ENCODE data around the gene GPR85. TPM values are rescaled to one million over a fixed set of nuclear protein-coding genes. Genes with fewer than 3 reads are reported as not detected.
"Not testable (repeated sequence)": the region's sequence is repeated elsewhere in the genome, so short reads cannot be mapped to it uniquely, and the experiment has no call there.

The GPR85 gene, protein sequence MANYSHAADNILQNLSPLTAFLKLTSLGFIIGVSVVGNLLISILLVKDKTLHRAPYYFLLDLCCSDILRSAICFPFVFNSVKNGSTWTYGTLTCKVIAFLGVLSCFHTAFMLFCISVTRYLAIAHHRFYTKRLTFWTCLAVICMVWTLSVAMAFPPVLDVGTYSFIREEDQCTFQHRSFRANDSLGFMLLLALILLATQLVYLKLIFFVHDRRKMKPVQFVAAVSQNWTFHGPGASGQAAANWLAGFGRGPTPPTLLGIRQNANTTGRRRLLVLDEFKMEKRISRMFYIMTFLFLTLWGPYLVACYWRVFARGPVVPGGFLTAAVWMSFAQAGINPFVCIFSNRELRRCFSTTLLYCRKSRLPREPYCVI
- total RNA-seq = 1 to 10 TPM; 3.2 to 4.0 (median 3.6) TPM
- 4.4 TPM for polyA plus RNA-seq
- long read RNA-seq, donor 1, partial matches to known transcripts = 0 of 4 reads
- long read RNA-seq, donor 1, other reads (novel, unspliced or antisense) = 1 of 4 reads
- long read RNA-seq, donor 2, partial matches to known transcripts = 0 of 2 reads
- long read RNA-seq, donor 2, other reads (novel, unspliced or antisense) = 0 of 2 reads
- long read RNA-seq, donor 3, partial matches to known transcripts = 0 of 2 reads
- long read RNA-seq, donor 3, other reads (novel, unspliced or antisense) = 1 of 2 reads
- long read RNA-seq, donor 4 = 0 reads

DNA sequence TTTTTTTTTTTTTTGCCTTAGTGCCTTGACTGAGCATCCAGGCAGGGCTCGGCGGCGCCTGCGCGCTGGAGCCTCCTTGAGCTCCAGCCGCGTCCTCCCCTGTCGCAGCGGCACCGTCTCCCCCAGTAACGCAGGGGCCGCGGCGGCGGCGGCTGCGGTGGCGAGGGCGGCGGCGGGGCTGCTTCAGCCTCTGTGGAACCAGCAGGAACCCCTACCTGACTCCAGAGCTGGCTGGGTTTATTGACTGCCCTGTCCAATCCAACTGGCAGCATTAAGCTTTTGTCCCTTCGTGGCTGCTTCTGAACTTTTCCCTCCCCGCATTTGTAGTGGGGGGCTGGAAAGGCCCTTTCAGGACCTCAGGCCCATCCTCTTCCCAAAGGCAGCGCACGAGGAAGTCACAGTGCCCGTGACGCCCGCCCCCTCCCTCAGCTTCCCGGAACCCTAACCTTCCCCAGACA, at the start of gene GPR85:
TSS of gene GPR85 (minus strand) at position 397 of the 458 bp plus-strand sequence. CDS start 2,106 bp downstream, outside the sequence.
- intact Hi-C loops (cut with DNase I) = no loop called here
- no peaks in the 10 kb centered on the region for H3K4me1 ChIP-seq (ENCODE audit: control insufficient read depth, insufficient read depth, low read length)
- peak within 1 kb of the TSS; percentile 46 for H3K27ac ChIP-seq (ENCODE audit: low read length)
- under 1% methylated on average over 29 of the region's 29 CpGs for WGBS
- peak within 1 kb of the TSS; percentile 82 for H3K4me3 ChIP-seq (ENCODE audit: low read length)
- ATAC-seq (peak; percentile 95 to 96), DNase-seq (peak; percentile 75 to 87 (median 83))
- H3K27me3 ChIP-seq (ENCODE audit: control insufficient read depth, insufficient read depth) = no peaks in the 10 kb centered on the region
- H3K9me3 ChIP-seq (ENCODE audit: control insufficient read depth, low read length) = no peaks in the 10 kb centered on the region

DNA sequence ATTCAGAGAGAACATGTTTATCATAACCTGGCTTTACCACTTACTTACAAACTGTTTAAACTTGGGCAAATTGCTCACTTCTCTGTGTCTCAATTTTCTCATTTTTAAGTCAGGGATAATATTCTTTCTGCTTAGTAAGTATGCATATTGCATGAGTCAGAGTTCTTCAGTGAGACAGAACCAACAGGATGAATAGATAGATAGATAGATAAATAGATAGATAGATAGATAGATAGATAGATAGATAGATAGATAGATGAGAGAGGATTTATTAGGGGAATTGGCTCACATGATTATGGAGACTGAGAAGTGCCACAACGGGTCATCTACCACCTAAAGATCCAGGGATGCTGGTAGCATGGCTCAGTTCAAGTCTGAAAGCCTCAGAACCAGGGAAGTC, 47.4 kb upstream of the GPR85 start:
- Histone ChIP-seq H3K4me3 (ENCODE audit: low read length) (no peak overlapping the region), H3K4me1 (ENCODE audit: control insufficient read depth, insufficient read depth, low read length) (no peaks in the 10 kb centered on the region), H3K27me3 (ENCODE audit: control insufficient read depth, insufficient read depth) (no peaks in the 10 kb centered on the region), H3K27ac (ENCODE audit: low read length) (no peak overlapping the region), H3K9me3 (ENCODE audit: control insufficient read depth, low read length) (no peaks in the 10 kb centered on the region)
- intact Hi-C loops (cut with DNase I) = no loop called here
- 80% methylated on average over 1 of the region's 1 CpG for WGBS
- DNase-seq = no peak
- no peak for ATAC-seq

DNA sequence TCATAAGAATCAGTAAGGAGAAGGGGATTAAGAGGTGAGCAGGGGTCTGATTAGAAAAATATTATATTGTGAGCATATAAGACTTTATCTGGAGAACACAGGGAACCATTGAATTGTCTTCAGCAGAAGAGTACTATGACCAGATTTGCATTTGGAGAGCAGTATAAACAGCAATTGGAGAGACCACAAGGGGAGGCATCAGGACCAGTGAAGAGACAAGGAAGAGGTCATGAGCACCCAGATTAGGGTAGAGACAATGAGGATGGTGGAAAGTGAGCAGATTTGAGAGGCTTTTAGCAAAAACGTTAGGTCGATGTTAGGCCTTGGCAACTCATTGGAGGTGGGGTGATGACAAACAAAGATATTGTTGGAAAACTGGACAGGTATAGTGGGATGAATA, 44.7 kb upstream of the GPR85 start:
- 83% methylated on average over 2 of the region's 2 CpGs for WGBS
- H3K4me3 ChIP-seq (ENCODE audit: low read length) = no peak overlapping the region
- DNase-seq (no peak), ATAC-seq (no peak)
- H3K4me1 ChIP-seq (ENCODE audit: control insufficient read depth, insufficient read depth, low read length) = no peaks in the 10 kb centered on the region
- intact Hi-C loops (cut with DNase I) = no loop called here
- H3K27ac ChIP-seq (ENCODE audit: low read length) = no peak overlapping the region
- no peaks in the 10 kb centered on the region for H3K9me3 ChIP-seq (ENCODE audit: control insufficient read depth, low read length)
- no peaks in the 10 kb centered on the region for H3K27me3 ChIP-seq (ENCODE audit: control insufficient read depth, insufficient read depth)

DNA sequence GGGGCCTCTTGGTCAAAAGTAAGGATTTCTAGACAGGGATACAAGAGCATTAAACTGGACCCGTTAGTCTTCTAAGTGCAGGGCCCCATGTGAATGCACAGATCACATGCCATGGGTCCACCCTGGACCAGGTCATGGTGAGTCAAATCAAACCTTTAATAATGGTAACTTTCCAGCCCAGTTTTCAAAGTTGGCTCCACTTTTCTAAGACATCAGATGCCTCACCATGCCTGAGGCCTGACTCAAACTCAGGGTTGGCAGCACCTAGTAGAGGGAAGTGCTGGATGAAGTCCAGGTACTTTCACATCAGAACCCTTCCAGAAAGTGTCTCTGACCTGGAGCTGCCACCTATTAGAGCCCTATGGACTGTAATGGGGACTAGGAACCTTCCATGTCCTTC, 41.4 kb upstream of the GPR85 start:
- intact Hi-C loops (cut with DNase I) = no loop called here

DNA sequence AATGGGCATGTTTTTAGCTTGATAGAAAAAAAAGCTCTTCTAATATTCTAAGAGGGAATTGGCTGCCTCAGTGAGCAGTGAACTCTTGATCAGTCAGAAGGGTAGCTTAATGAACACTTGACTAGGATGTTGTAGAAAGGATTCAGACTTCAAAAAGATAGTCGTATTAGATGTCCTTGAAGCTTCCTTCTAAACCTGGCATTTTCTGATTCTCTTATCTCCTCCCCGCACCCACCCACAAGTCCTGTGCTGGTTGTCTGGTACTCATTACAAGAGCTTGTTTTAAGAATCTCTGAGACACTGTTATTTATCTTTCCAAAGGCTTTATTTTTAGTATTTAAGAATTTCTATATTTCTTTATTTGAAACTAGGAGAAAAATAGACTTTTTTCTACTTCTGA, 39.1 kb upstream of the GPR85 start:
- no peak overlapping the region for H3K4me3 ChIP-seq (ENCODE audit: low read length)
- no peaks in the 10 kb centered on the region for H3K27me3 ChIP-seq (ENCODE audit: control insufficient read depth, insufficient read depth)
- ATAC-seq (no peak), DNase-seq (no peak)
- no peak overlapping the region for H3K27ac ChIP-seq (ENCODE audit: low read length)
- no peaks in the 10 kb centered on the region for H3K4me1 ChIP-seq (ENCODE audit: control insufficient read depth, insufficient read depth, low read length)
- H3K9me3 ChIP-seq (ENCODE audit: control insufficient read depth, low read length) = no peaks in the 10 kb centered on the region
- intact Hi-C loops (cut with DNase I) = no loop called here
- WGBS = 58% methylated on average over 2 of the region's 2 CpGs

More for the DNA sequence above, 41.4 kb upstream of the GPR85 start:
- H3K4me3 ChIP-seq (ENCODE audit: low read length) = no peak overlapping the region
- no peaks in the 10 kb centered on the region for H3K9me3 ChIP-seq (ENCODE audit: control insufficient read depth, low read length)
- WGBS = 92% methylated on average over 1 of the region's 1 CpG
- ATAC-seq (no peak), DNase-seq (no peak)
- no peaks in the 10 kb centered on the region for H3K4me1 ChIP-seq (ENCODE audit: control insufficient read depth, insufficient read depth, low read length)
- H3K27ac ChIP-seq (ENCODE audit: low read length) = no peak overlapping the region
- H3K27me3 ChIP-seq (ENCODE audit: control insufficient read depth, insufficient read depth) = no peaks in the 10 kb centered on the region

DNA sequence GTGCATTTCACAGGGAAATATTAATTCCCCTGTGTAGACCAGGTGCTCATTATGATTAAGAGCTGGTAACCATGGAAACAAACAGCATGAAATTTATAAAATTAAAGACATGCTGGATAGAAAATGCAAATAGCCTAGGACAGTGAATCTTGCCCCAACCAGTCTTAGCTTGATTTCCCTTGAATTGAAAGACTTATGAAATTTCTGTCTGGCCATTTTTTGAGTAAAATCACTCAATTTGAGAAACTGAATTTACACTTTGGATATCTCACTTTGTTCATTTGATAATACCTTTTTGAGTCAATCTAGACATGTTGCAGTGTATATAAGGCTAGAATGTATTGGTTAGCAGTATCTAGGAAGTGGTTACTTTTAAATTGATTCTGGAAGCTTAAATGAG, 36.1 kb upstream of the GPR85 start:
- no peaks in the 10 kb centered on the region for H3K9me3 ChIP-seq (ENCODE audit: control insufficient read depth, low read length)
- H3K27me3 ChIP-seq (ENCODE audit: control insufficient read depth, insufficient read depth) = no peaks in the 10 kb centered on the region
- ATAC-seq (no peak), DNase-seq (no peak)
- H3K27ac ChIP-seq (ENCODE audit: low read length) = no peak overlapping the region
- intact Hi-C loops (cut with DNase I) = no loop called here
- H3K4me1 ChIP-seq (ENCODE audit: control insufficient read depth, insufficient read depth, low read length) = no peaks in the 10 kb centered on the region
- no peak overlapping the region for H3K4me3 ChIP-seq (ENCODE audit: low read length)

DNA sequence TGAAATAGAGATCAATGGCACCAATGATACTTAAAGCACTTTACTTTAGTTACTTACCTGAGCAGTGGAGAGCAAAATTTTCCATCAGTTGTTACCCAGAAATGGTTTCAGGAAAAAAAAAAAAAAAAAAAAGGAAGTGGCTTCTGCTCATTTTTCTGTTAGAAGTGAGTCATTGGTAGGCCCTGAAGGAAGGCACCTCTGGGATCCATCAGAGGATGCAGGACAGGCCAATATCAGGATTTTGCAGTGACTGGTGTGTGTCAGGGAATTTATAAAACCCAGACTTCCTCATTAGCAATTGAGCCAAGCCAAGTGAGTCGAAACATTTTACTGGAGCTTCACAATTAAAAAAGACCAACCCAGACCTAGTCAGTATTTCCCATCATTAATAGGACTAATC, 34.0 kb upstream of the GPR85 start:
- Histone ChIP-seq H3K9me3 (ENCODE audit: control insufficient read depth, low read length) (no peaks in the 10 kb centered on the region), H3K4me1 (ENCODE audit: control insufficient read depth, insufficient read depth, low read length) (no peaks in the 10 kb centered on the region), H3K4me3 (ENCODE audit: low read length) (no peak overlapping the region), H3K27me3 (ENCODE audit: control insufficient read depth, insufficient read depth) (no peaks in the 10 kb centered on the region), H3K27ac (ENCODE audit: low read length) (no peak overlapping the region)
- ATAC-seq = no peak
- WGBS = 66% methylated on average over 1 of the region's 1 CpG
- DNase-seq = no peak
- intact Hi-C loops (cut with DNase I) = no loop called here

DNA sequence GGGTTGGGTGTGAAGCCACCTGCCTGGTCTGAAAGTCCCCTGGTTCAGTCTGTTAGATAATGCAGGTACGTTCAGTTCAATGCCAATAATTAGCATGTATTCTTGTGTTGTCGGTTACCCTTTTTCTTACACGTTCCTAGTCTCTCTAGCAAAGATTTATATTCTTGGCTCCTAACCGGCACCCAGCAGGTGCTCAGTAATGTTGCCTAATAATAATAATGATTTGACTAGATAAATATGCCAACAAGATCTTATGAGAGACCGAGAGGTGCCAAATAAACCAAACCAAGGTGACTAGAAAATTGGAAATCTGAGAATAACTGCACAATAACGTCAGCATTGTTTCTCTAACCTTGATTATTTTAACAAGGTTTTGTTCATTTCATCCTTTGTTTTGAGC, 32.8 kb upstream of the GPR85 start:
- ATAC-seq (no peak), DNase-seq (no peak)
- intact Hi-C loops (cut with DNase I) = loop anchor here in 1 of 4 donors (10.0 kb wide), 1 partner anchor 95 kb away; no protein-coding TSS in a partner anchor
- H3K9me3 ChIP-seq (ENCODE audit: control insufficient read depth, low read length) = no peaks in the 10 kb centered on the region
- 87% methylated on average over 6 of the region's 6 CpGs for WGBS
- no peak overlapping the region for H3K4me3 ChIP-seq (ENCODE audit: low read length)
- no peaks in the 10 kb centered on the region for H3K4me1 ChIP-seq (ENCODE audit: control insufficient read depth, insufficient read depth, low read length)
- no peak overlapping the region for H3K27ac ChIP-seq (ENCODE audit: low read length)
- H3K27me3 ChIP-seq (ENCODE audit: control insufficient read depth, insufficient read depth) = no peaks in the 10 kb centered on the region

DNA sequence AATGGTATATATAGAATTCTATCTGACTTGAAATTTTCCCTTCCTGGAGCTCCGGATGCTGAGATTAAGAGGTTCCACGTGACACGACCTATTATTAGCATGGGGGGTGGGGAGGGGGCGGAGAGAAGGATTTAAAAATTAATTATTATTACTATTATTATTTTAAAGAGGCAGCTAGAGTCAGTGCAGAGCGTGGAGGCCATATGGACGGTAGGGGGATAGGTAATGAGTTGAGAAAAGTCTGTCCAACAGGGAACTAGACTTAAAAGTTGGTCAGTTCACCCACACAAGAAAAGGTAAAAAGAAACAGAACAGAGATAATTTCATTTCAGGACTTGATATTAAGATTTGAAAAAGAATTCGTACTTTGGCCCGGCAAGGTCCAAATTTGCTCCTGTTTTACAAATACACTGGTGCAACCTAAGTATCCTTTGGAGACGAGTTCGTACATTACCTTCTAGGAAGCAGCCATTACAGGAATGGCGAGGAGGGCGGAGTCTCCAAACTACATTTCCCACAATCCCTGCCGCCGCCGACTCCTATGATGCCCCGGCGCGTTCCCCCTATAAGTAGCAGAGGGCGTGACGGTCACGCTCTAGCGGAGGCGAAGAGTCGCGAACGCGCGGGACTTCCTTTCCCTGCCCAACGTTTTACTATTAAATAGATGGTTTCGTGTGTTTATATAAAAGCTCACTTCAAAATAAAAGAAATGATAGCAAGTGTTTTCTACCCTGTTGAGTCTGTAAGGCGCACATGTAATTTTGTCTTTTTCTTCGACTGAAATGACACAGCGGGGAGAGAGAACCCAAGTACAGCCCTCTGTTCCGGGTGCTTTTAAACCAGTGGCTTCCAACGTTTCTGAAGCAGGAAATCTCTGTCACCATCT, 31.7 kb upstream of the GPR85 start, which contains the start of gene SMIM30:
TSS of gene SMIM30 (minus strand) at position 481 of the 886 bp plus-strand sequence. CDS start 976 bp downstream, outside the sequence.
- intact Hi-C loops (cut with DNase I) = loop anchor here in 1 of 4 donors (10.0 kb wide), 1 partner anchor 94 kb away; no protein-coding TSS in a partner anchor
- DNase-seq (peak; percentile 94 to 97 (median 96)), ATAC-seq (peak; percentile 100)
- Histone ChIP-seq H3K4me3 (ENCODE audit: low read length) (peak within 1 kb of the TSS; percentile 98), H3K27ac (ENCODE audit: low read length) (peak within 1 kb of the TSS; percentile 51), H3K27me3 (ENCODE audit: control insufficient read depth, insufficient read depth) (no peaks in the 10 kb centered on the region), H3K4me1 (ENCODE audit: control insufficient read depth, insufficient read depth, low read length) (no peaks in the 10 kb centered on the region), H3K9me3 (ENCODE audit: control insufficient read depth, low read length) (no peaks in the 10 kb centered on the region)
- WGBS = under 1% methylated on average over 35 of the region's 35 CpGs

DNA sequence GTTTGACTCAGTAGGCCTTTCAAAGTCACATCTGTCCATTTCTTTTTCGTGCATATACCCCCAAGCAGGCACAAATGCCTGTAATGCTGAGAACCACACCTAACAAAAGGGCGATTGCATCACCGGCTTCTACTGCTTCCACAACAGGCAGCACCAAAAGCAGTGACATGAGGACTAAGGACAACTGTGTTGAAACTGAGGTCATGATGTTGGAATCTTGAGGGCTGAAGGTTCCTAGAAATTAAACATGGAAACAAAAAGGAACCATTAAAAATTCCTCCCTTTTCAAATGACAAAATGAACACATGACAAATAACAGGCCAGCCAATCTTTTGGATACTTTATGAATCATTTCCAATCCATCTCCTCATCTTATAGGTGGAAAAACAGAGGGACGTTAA, 30.7 kb upstream of the GPR85 start:
- ATAC-seq (peak in 1 of 2 donors; percentile 30), DNase-seq (peak in 2 of 3 donors; percentile 22 to 36)
- not testable (repeated sequence) for H3K9me3 ChIP-seq (ENCODE audit: control insufficient read depth, low read length); H3K27ac ChIP-seq (ENCODE audit: low read length); H3K27me3 ChIP-seq (ENCODE audit: control insufficient read depth, insufficient read depth); H3K4me1 ChIP-seq (ENCODE audit: control insufficient read depth, insufficient read depth, low read length)
- peak overlapping the region; percentile 98 for H3K4me3 ChIP-seq (ENCODE audit: low read length)
- intact Hi-C loops (cut with DNase I) = loop anchor here in 1 of 4 donors (10.0 kb wide), 1 partner anchor 93 kb away; no protein-coding TSS in a partner anchor
- WGBS = 59% methylated on average over 4 of the region's 4 CpGs
